ENCODE results near the gene ALKBH4. TPM values are rescaled to one million over a fixed set of nuclear protein-coding genes. Genes with fewer than 3 reads are reported as not detected.

The ALKBH4 gene
- total and polyA plus RNA-seq, 2 of the 8 experiments (the other 6 are each of a cell fraction or from before 2014, with no cell fraction given), result 10.2 to 16.6 TPM

DNA sequence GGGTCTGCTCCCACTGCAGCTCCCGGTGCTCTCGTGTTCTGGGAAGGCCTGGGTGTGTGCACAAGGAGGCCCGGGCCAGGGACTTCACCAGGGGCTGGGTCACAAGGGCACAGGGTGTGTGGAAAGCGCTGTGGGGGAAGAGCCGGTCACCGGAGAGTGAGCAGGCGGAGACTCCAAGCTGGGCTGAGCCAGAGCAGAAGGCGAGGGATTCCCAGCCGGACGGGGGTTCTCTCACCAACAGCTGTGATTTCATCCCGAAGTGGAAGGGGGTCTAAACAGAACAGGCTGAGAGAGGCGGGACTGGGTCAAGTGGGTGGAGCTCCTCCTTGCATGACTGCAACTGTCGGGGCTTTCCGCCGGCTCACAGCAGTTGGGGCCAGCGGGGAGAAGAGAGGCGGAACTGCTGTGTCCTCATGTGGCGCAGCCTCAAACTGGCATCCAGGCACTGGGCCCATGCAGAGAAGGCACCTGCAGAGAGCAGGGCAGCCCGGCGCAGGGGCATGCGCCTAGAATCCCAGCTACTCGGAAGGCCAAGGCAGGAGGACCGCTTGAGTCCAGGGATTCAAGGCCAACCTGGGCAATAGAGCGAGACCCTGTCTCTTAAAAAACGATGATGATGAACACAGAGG, 38.9 kb downstream of the ALKBH4 start:
- Histone ChIP-seq H2BK20ac (ENCODE audit: low read length) (no peak overlapping the region), H3K4me1 (replicated peaks in 1 of 4; ENCODE audit: control insufficient read depth in 3 of 4, insufficient read depth in 4 of 4, low read length in 3 of 4) (peaks cover 0 to 14% (median 1%) of the 10 kb centered on the region in 4 experiments; a peak in 2 of 7 replicates), H3K79me2 (ENCODE audit: control insufficient read depth in 1 of 2, insufficient read depth in 2 of 2, low read length in 2 of 2) (no peaks in the 10 kb centered on the region), H4K20me1 (replicated peaks in 1 of 2; ENCODE audit: control insufficient read depth in 1 of 2, insufficient read depth in 2 of 2, low read length in 2 of 2) (peaks cover 3 to 4% of the 10 kb centered on the region in 2 experiments), H2BK5ac (ENCODE audit: low read depth, low read length) (peak overlapping the region; percentile 60; the same call in 1 of the 2 replicates), H2BK12ac (ENCODE audit: low read depth, low read length) (no peak overlapping the region), H3K9me3 (ENCODE audit: insufficient read depth in 2 of 2, low read depth in 1 of 2, low read length in 1 of 2) (no peaks in the 10 kb centered on the region), H3K79me1 (ENCODE audit: low read depth, low read length) (no peaks in the 10 kb centered on the region; the same call in 1 of the 2 replicates), H3K27me3 (replicated peaks in 1 of 4; ENCODE audit: control insufficient read depth in 3 of 4, extremely low read depth in 1 of 4, insufficient read depth in 3 of 4, low read length in 3 of 4) (no peaks in the 10 kb centered on the region), H4K8ac (ENCODE audit: extremely low read depth, insufficient read depth, low read length) (no peak overlapping the region; the same call in 1 of the 2 replicates), H4K5ac (ENCODE audit: insufficient read length, low read depth, low read length) (no peak overlapping the region), H3K18ac (ENCODE audit: extremely low read depth, low read length) (no peak overlapping the region), H3K27ac (ENCODE audit: low read depth, low read length) (no peak overlapping the region), H3K4me3 (ENCODE audit: extremely low read depth in 1 of 4, insufficient read depth in 2 of 4, low read depth in 3 of 4, low read length in 4 of 4) (no peak overlapping the region), H2AFZ (ENCODE audit: low read length) (no peak overlapping the region), H4K91ac (replicated peaks; ENCODE audit: insufficient read length, low read length) (no peak overlapping the region), H3K14ac (ENCODE audit: insufficient read length) (no peak overlapping the region), H2BK120ac (replicated peaks; ENCODE audit: low read depth, low read length) (no peak overlapping the region), H3K23me2 (ENCODE audit: low read depth, low read length) (no peaks in the 10 kb centered on the region), H2BK15ac (ENCODE audit: low read length) (no peak overlapping the region), H3K4ac (replicated peaks; ENCODE audit: insufficient read length, low read depth, low read length) (no peak overlapping the region), H3K4me2 (ENCODE audit: insufficient read depth in 1 of 2, low read depth in 2 of 2, low read length in 2 of 2) (no peak overlapping the region; a peak in 1 of 4 replicates), H3K23ac (ENCODE audit: insufficient read length) (no peak overlapping the region), H3K36me3 (ENCODE audit: control insufficient read depth in 2 of 4, insufficient read depth in 4 of 4, low read length in 3 of 4) (peaks cover 1 to 13% (median 7%) of the 10 kb centered on the region in 4 experiments; a peak in 6 of 8 replicates), H3K9ac (replicated peaks in 1 of 4; ENCODE audit: extremely low read depth in 1 of 4, low read depth in 3 of 4, low read length in 3 of 4) (no peak overlapping the region), H3K56ac (replicated peaks; ENCODE audit: insufficient read length, low read depth, low read length) (no peak overlapping the region), H2AK5ac (ENCODE audit: low read depth, low read length) (no peak overlapping the region)
- POLR2A ChIA-PET (ENCODE audit: partially characterized antibody), result interaction anchor here (1.1 to 9.5 kb wide), 5 partner anchors 8 to 45 kb away, joined by 3 to 49 read pairs (median 6); partner anchors contain the start of gene ORAI2
- TF ChIP-seq EZH2 (IDR thresholded peaks at IDR 0.05; ENCODE audit: low read depth, low read length, severe bottlenecking) (no peak), ASH2L (IDR thresholded peaks at IDR 0.05; ENCODE audit: low read length) (no peak), PHF8 (conservative IDR thresholded peaks at IDR 0.05; ENCODE audit: low read depth, low read length) (no peak)
- 86% methylated on average over 23 of the region's 25 CpGs; no CpG with 5 or more reads in 1 of the 2 experiments for WGBS, 2 experiments (ENCODE audit: extremely low coverage in 1 of 2, insufficient coverage in 1 of 2, insufficient read length in 1 of 2, insufficient replicate concordance in 2 of 2, low coverage in 1 of 2, low lambda C conversion rate in 2 of 2, missing lambda C conversion rate in 1 of 2)
- FAIRE-seq (no peak), DNase-seq (ENCODE audit: low read depth in 1 of 2, low spot score in 2 of 2) (no peak)
- CTCF ChIA-PET (ENCODE audit: partially characterized antibody), result interaction anchor here (0.8 to 1.2 kb wide), 3 partner anchors 13 to 26 kb away, joined by 3 to 5 read pairs (median 4); no protein-coding TSS in a partner anchor
